ENCODE results near the gene FAM117B.

Gene FAM117B

GRCh38 chr2:202634556-202635427, at the start of gene FAM117B:
FAM117B (plus strand) TSS chr2:202634969; CDS start chr2:202635188, 219 bp downstream.
- Mint-ChIP-seq H3K4me3 (peak within 1 kb of the TSS; percentile 93), H3K4me1 (peaks cover 36% of the 10 kb centered on the region), H3K9me3 (no peaks in the 10 kb centered on the region), H3K27ac (ENCODE audit: low read depth) (peak within 1 kb of the TSS; percentile 94), H3K36me3 (ENCODE audit: insufficient read depth) (peaks cover 17% of the 10 kb centered on the region), H3K27me3 (no peaks in the 10 kb centered on the region)
- ATAC-seq (replicated peaks; ENCODE audit: extremely low read depth, poor library complexity, severe bottlenecking) (peak; percentile 92), DNase-seq (ENCODE audit: low spot score in 2 of 2) (peak; percentile 90 to 95)

- H3K36me3 Mint-ChIP-seq (ENCODE audit: insufficient read depth) = peaks cover 2% of the 10 kb centered on the region
- peaks cover 7% of the 10 kb centered on the region for H3K4me1 Mint-ChIP-seq
- DNase-seq (ENCODE audit: low spot score in 2 of 2) (peak; percentile 41 to 53), ATAC-seq (replicated peaks; ENCODE audit: extremely low read depth, poor library complexity, severe bottlenecking) (peak; percentile 81)
- H3K27ac Mint-ChIP-seq (ENCODE audit: low read depth) = no peak overlapping the region
- no peak overlapping the region for H3K4me3 Mint-ChIP-seq
- no peaks in the 10 kb centered on the region for H3K27me3 Mint-ChIP-seq
- H3K9me3 Mint-ChIP-seq = no peaks in the 10 kb centered on the region
Measured at GRCh38 chr2:202588647-202589581, 45.9 kb upstream of the FAM117B start.

- peaks cover 2% of the 10 kb centered on the region for H3K36me3 Mint-ChIP-seq (ENCODE audit: insufficient read depth)
- DNase-seq (ENCODE audit: low spot score in 2 of 2) (no peak), ATAC-seq (replicated peaks; ENCODE audit: extremely low read depth, poor library complexity, severe bottlenecking) (no peak)
- H3K9me3 Mint-ChIP-seq = no peaks in the 10 kb centered on the region
- no peaks in the 10 kb centered on the region for H3K27me3 Mint-ChIP-seq
- no peak overlapping the region for H3K4me3 Mint-ChIP-seq
- peaks cover 7% of the 10 kb centered on the region for H3K4me1 Mint-ChIP-seq
- H3K27ac Mint-ChIP-seq (ENCODE audit: low read depth) = no peak overlapping the region
Measured at GRCh38 chr2:202589582-202589949, 45.2 kb upstream of the FAM117B start.

- DNase-seq (ENCODE audit: low spot score in 2 of 2) (no peak), ATAC-seq (replicated peaks; ENCODE audit: extremely low read depth, poor library complexity, severe bottlenecking) (no peak)
- no peak overlapping the region for H3K4me3 Mint-ChIP-seq
- no peaks in the 10 kb centered on the region for H3K9me3 Mint-ChIP-seq
- H3K27ac Mint-ChIP-seq (ENCODE audit: low read depth) = no peak overlapping the region
- no peaks in the 10 kb centered on the region for H3K27me3 Mint-ChIP-seq
- no peaks in the 10 kb centered on the region for H3K36me3 Mint-ChIP-seq (ENCODE audit: insufficient read depth)
- H3K4me1 Mint-ChIP-seq = peaks cover 7% of the 10 kb centered on the region
Measured at GRCh38 chr2:202592566-202592965, 42.2 kb upstream of the FAM117B start.

- Mint-ChIP-seq H3K4me3 (no peak overlapping the region), H3K27me3 (no peaks in the 10 kb centered on the region), H3K36me3 (ENCODE audit: insufficient read depth) (no peaks in the 10 kb centered on the region), H3K9me3 (no peaks in the 10 kb centered on the region), H3K27ac (ENCODE audit: low read depth) (no peak overlapping the region), H3K4me1 (no peaks in the 10 kb centered on the region)
- ATAC-seq (replicated peaks; ENCODE audit: extremely low read depth, poor library complexity, severe bottlenecking) (no peak), DNase-seq (ENCODE audit: low spot score in 2 of 2) (no peak)
Measured at GRCh38 chr2:202599105-202599504, 35.7 kb upstream of the FAM117B start.

GRCh38 chr2:202599911-202600310, 34.9 kb upstream of the FAM117B start:
- Mint-ChIP-seq H3K36me3 (ENCODE audit: insufficient read depth) (no peaks in the 10 kb centered on the region), H3K9me3 (no peaks in the 10 kb centered on the region), H3K4me3 (no peak overlapping the region), H3K27me3 (no peaks in the 10 kb centered on the region), H3K4me1 (no peaks in the 10 kb centered on the region), H3K27ac (ENCODE audit: low read depth) (no peak overlapping the region)
- DNase-seq (ENCODE audit: low spot score in 2 of 2) = no peak
- ATAC-seq (replicated peaks; ENCODE audit: extremely low read depth, poor library complexity, severe bottlenecking) = no peak

- Mint-ChIP-seq H3K36me3 (ENCODE audit: insufficient read depth) (no peaks in the 10 kb centered on the region), H3K4me1 (no peaks in the 10 kb centered on the region), H3K27me3 (no peaks in the 10 kb centered on the region), H3K27ac (ENCODE audit: low read depth) (no peak overlapping the region), H3K9me3 (no peaks in the 10 kb centered on the region), H3K4me3 (no peak overlapping the region)
- no peak for DNase-seq (ENCODE audit: low spot score in 2 of 2)
- no peak for ATAC-seq (replicated peaks; ENCODE audit: extremely low read depth, poor library complexity, severe bottlenecking)
Measured at GRCh38 chr2:202604699-202605098, 30.1 kb upstream of the FAM117B start.

GRCh38 chr2:202605174-202605573, 29.6 kb upstream of the FAM117B start:
- no peak overlapping the region for H3K27ac Mint-ChIP-seq (ENCODE audit: low read depth)

GRCh38 chr2:202608142-202608852, 26.5 kb upstream of the FAM117B start:
- Mint-ChIP-seq H3K27me3 (peaks cover 17% of the 10 kb centered on the region), H3K36me3 (ENCODE audit: insufficient read depth) (no peaks in the 10 kb centered on the region), H3K4me3 (no peak overlapping the region), H3K27ac (ENCODE audit: low read depth) (no peak overlapping the region), H3K4me1 (no peaks in the 10 kb centered on the region), H3K9me3 (no peaks in the 10 kb centered on the region)
- no peak for ATAC-seq (replicated peaks; ENCODE audit: extremely low read depth, poor library complexity, severe bottlenecking)
- DNase-seq (ENCODE audit: low spot score in 2 of 2) = no peak

More at GRCh38 chr2:202605174-202605573, 29.6 kb upstream of the FAM117B start:
- Mint-ChIP-seq H3K9me3 (no peaks in the 10 kb centered on the region), H3K27me3 (no peaks in the 10 kb centered on the region), H3K4me3 (no peak overlapping the region), H3K36me3 (ENCODE audit: insufficient read depth) (no peaks in the 10 kb centered on the region), H3K4me1 (no peaks in the 10 kb centered on the region)
- DNase-seq (ENCODE audit: low spot score in 2 of 2) (no peak), ATAC-seq (replicated peaks; ENCODE audit: extremely low read depth, poor library complexity, severe bottlenecking) (no peak)

- ATAC-seq (replicated peaks; ENCODE audit: extremely low read depth, poor library complexity, severe bottlenecking) = no peak
- H3K4me1 Mint-ChIP-seq = no peaks in the 10 kb centered on the region
- H3K36me3 Mint-ChIP-seq (ENCODE audit: insufficient read depth) = no peaks in the 10 kb centered on the region
- H3K27ac Mint-ChIP-seq (ENCODE audit: low read depth) = no peak overlapping the region
- no peak overlapping the region for H3K4me3 Mint-ChIP-seq
- H3K9me3 Mint-ChIP-seq = no peaks in the 10 kb centered on the region
- DNase-seq (ENCODE audit: low spot score in 2 of 2) = no peak
- H3K27me3 Mint-ChIP-seq = peaks cover 17% of the 10 kb centered on the region
Measured at GRCh38 chr2:202609381-202610145, 25.2 kb upstream of the FAM117B start.

GRCh38 chr2:202610380-202610779, 24.4 kb upstream of the FAM117B start:
- no peaks in the 10 kb centered on the region for H3K36me3 Mint-ChIP-seq (ENCODE audit: insufficient read depth)
- no peak overlapping the region for H3K27ac Mint-ChIP-seq (ENCODE audit: low read depth)
- DNase-seq (ENCODE audit: low spot score in 2 of 2) (no peak), ATAC-seq (replicated peaks; ENCODE audit: extremely low read depth, poor library complexity, severe bottlenecking) (no peak)
- no peaks in the 10 kb centered on the region for H3K4me1 Mint-ChIP-seq
- peaks cover 17% of the 10 kb centered on the region for H3K27me3 Mint-ChIP-seq
- H3K4me3 Mint-ChIP-seq = no peak overlapping the region
- H3K9me3 Mint-ChIP-seq = no peaks in the 10 kb centered on the region

- no peaks in the 10 kb centered on the region for H3K9me3 Mint-ChIP-seq
- H3K36me3 Mint-ChIP-seq (ENCODE audit: insufficient read depth) = no peaks in the 10 kb centered on the region
- peaks cover 17% of the 10 kb centered on the region for H3K27me3 Mint-ChIP-seq
- no peaks in the 10 kb centered on the region for H3K4me1 Mint-ChIP-seq
- DNase-seq (ENCODE audit: low spot score in 2 of 2) (no peak), ATAC-seq (replicated peaks; ENCODE audit: extremely low read depth, poor library complexity, severe bottlenecking) (no peak)
- H3K4me3 Mint-ChIP-seq = no peak overlapping the region
- H3K27ac Mint-ChIP-seq (ENCODE audit: low read depth) = no peak overlapping the region
Measured at GRCh38 chr2:202612145-202612544, 22.6 kb upstream of the FAM117B start.
